T-helper 17 cell (primary cell): ENCODE data around the gene SHMT1. TPM values are rescaled to one million over a fixed set of nuclear protein-coding genes. Genes with fewer than 3 reads are reported as not detected.
"Not testable (repeated sequence)": the region's sequence is repeated elsewhere in the genome, so short reads cannot be mapped to it uniquely, and the experiment has no call there.

Source experiments
- ATAC-seq: fragments of 150-1000 bp; cut with Tn5 transposase; 2 replicates; pipeline ENCODE4 v1.10.0; 2021; ENCODE audit warnings: mild to moderate bottlenecking, moderate library complexity
- DNase-seq, 3 donors: peaks; one replicate each; pipeline versions ENCODE4 v3.0.0 to v3.0.0-alpha.2; 2020 to 2021
- H3K9me3 ChIP-seq: one replicate; pipeline ENCODE4 v1.7.0; 2013; ENCODE audit warnings: low read length, mild to moderate bottlenecking; ENCODE audit not compliant: control insufficient read depth, poor library complexity, severe bottlenecking
- H3K27ac Mint-ChIP-seq: one replicate; pipeline ENCODE4 v1.8.0; 2022; ENCODE audit warnings: mild to moderate bottlenecking, moderate library complexity, mixed read lengths
- H3K27me3 Mint-ChIP-seq: one replicate; pipeline ENCODE4 v1.8.0; 2022; ENCODE audit warnings: mixed read lengths
- H3K36me3 Mint-ChIP-seq: one replicate; pipeline ENCODE4 v1.8.0; 2022; ENCODE audit warnings: low read depth, mixed read lengths
- H3K4me1 Mint-ChIP-seq: one replicate; pipeline ENCODE4 v1.8.0; 2022; ENCODE audit warnings: mild to moderate bottlenecking, mixed read lengths
- H3K4me3 Mint-ChIP-seq: one replicate; pipeline ENCODE4 v1.8.0; 2022; ENCODE audit warnings: mild to moderate bottlenecking, moderate library complexity, mixed read lengths
- total RNA-seq, 4 donors: library from RNA in 2 of 4; stranded (reverse) in 2 of 4; gene quantifications; one replicate each; pipeline ENCODE4 v1.2.3 and lab custom pipeline; 2022 to 2026

SHMT1 gene
- total RNA-seq = 10 to 100 TPM in 1 of 2 donors, 1 to 10 TPM in 1; 9.8 to 14.0 TPM
- total RNA-seq (lab: John Stamatoyannopoulos, UW) = 8.4 to 11.2 reads per million in 2 donors

DNA sequence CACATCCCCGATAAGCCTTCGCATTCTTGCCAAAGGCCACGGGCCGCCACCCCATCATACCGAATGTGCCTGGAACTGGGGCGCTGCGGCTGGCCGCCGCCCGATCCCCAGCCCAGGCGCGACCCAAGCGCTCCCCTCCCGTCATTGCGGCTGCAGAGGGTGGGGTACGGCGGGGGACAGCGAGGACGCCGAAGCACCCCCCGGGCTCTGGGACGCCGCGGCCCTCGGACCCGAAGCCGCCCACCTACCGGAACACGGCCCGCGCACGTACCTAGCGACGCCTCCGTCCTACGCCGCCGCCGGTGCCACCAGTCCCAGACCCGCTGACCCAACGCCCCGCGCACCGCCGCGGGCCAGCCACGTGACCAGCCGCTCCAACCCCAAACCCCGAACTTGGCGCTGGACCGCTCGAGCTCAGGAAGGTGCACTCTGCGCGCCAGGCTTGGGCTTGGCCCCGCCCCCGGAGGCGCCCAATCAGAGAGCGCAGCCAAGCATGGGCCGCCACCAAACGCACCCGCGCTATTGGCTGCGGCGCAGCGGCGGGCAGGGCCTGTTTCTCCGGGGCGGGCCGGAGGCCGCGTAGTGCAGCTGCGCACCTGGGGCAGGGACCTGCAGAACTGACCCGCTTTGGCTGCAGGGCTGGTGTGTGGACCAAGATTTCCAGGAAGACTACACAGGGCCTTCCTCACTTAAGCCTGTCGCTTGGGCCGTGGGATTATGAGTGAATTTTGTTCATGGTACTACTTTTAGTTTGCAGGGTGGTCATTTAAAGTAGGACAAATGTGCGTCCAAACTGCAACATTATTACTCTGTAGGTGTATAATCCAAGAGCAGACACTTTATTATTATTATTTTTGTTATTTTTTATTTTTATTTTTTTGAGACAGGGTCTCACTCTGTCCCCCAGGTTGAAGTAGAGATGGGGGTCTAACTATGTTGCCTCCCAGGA is at the start of gene SHMT1:
TSS of gene SHMT1 (minus strand) at position 450 of the 949 bp plus-strand sequence. CDS start 7,569 bp downstream, outside the sequence.
- H3K4me1 Mint-ChIP-seq = peaks cover 13% of the 10 kb centered on the region
- H3K9me3 ChIP-seq = no peaks in the 10 kb centered on the region
- ATAC-seq (peak; percentile 100), DNase-seq (peak; percentile 87 to 90 (median 87))
- H3K27me3 Mint-ChIP-seq = no peaks in the 10 kb centered on the region
- H3K27ac Mint-ChIP-seq = peak within 1 kb of the TSS; percentile 45
- H3K36me3 Mint-ChIP-seq = peaks cover 1% of the 10 kb centered on the region
- peak within 1 kb of the TSS; percentile 95 for H3K4me3 Mint-ChIP-seq

DNA sequence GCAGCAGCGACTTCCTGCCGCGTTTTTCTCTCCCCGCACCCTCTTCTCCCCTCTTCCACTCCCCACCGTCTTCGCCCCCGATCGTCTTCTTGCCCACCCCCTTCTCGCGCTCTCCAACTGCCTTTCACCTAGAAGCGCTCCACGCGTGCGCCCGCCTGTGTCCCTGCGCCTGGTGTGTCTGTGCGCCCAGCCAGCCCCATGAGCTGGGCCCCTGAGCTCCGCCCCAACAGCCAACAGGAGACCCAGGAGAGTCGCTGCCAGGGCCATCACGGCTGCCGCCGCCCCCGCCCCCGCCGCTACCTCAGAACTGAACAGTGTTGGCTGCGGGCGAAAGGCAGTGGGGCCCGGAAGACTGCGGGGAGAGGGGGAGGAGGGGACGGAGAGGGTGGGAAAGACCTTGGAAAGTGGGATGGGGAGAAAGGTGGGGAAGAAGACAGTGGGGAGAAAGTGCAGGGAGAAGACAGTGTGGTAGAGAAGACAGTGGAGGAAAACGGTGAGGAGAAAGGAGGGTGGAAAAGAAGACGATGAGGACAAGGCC is 48.7 kb upstream of the SHMT1 start:
- Mint-ChIP-seq H3K4me1 (peaks cover 17% of the 10 kb centered on the region), H3K27ac (peak overlapping the region; percentile 75)
- DNase-seq, H3K27me3 Mint-ChIP-seq, H3K9me3 ChIP-seq, H3K36me3 Mint-ChIP-seq, H3K4me3 Mint-ChIP-seq: not testable (repeated sequence)
- peak; percentile 97 for ATAC-seq

DNA sequence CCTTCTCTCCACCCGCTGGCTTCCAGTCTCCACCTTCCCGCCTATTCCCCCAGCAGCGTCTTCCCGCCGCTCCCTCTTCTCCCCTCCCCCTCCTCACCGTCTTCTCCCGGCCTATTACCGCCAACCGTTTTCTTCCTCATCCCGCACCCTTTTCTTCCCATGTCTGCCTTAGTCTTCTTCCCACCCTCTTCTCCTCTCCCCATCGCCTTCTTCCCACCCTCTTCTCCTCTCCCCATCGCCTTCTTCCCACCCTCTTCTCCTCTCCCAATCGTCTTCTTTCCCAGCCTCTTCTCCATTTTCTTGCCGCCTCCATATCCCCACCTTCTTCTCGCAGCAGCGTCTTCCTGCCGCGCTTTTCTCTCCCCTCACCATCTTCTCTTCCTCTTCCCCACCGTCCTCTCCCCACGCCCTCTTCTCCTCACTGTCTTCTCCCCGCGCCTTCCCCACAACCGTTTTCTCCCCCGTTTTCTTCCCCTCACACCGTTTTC is 48.1 kb upstream of the SHMT1 start:
- H3K27me3 Mint-ChIP-seq, H3K36me3 Mint-ChIP-seq, H3K9me3 ChIP-seq, DNase-seq: not testable (repeated sequence)
- H3K4me3 Mint-ChIP-seq = peak overlapping the region; percentile 99
- H3K27ac Mint-ChIP-seq = peak overlapping the region; percentile 75
- ATAC-seq = peak; percentile 42
- H3K4me1 Mint-ChIP-seq = peaks cover 17% of the 10 kb centered on the region

DNA sequence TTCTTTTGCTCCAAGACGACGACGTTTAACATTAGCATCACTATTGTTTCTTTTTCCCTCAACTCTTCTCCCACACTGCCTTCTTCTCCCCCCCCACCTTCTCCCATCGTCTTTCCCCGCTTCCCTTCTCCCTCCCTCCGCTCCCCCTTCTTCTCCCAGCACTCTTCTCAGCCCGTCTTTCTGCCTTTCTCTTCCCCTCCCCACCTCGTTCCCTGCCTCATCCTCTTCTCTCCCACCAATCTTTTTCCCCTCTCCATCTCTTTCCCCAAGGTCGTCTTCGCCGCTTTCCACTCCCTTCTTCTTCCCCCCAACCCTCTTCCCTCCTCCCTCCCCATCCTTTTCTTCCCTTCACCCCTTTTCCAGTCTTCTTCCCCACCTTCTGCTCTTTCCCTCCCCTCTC is 47.4 kb upstream of the SHMT1 start:
- Mint-ChIP-seq H3K4me3 (peak overlapping the region; percentile 99), H3K27ac (peak overlapping the region; percentile 75), H3K4me1 (peaks cover 17% of the 10 kb centered on the region)
- not testable (repeated sequence) for ATAC-seq, H3K9me3 ChIP-seq, H3K27me3 Mint-ChIP-seq, H3K36me3 Mint-ChIP-seq, DNase-seq

GRCh38 chr17:18409321-18409720 is 46.0 kb upstream of the SHMT1 start:
- ATAC-seq, H3K27me3 Mint-ChIP-seq, DNase-seq, H3K9me3 ChIP-seq, H3K36me3 Mint-ChIP-seq, H3K27ac Mint-ChIP-seq: not testable (repeated sequence)
- Mint-ChIP-seq H3K4me3 (peak overlapping the region; percentile 21), H3K4me1 (peaks cover 17% of the 10 kb centered on the region)

- not testable (repeated sequence) for DNase-seq, H3K36me3 Mint-ChIP-seq, H3K27ac Mint-ChIP-seq, ATAC-seq, H3K27me3 Mint-ChIP-seq, H3K9me3 ChIP-seq
- Mint-ChIP-seq H3K4me1 (peaks cover 17% of the 10 kb centered on the region), H3K4me3 (peak overlapping the region; percentile 21)
These were observed 45.6 kb upstream of the SHMT1 start for GRCh38 chr17:18408906-18409305.

GRCh38 chr17:18403604-18404003 is 40.3 kb upstream of the SHMT1 start:
- H3K9me3 ChIP-seq, H3K27me3 Mint-ChIP-seq, DNase-seq, H3K4me3 Mint-ChIP-seq, H3K36me3 Mint-ChIP-seq, H3K27ac Mint-ChIP-seq, H3K4me1 Mint-ChIP-seq, ATAC-seq: not testable (repeated sequence)

- not testable (repeated sequence) for H3K27me3 Mint-ChIP-seq, DNase-seq, ATAC-seq, H3K36me3 Mint-ChIP-seq, H3K4me3 Mint-ChIP-seq, H3K27ac Mint-ChIP-seq, H3K4me1 Mint-ChIP-seq, H3K9me3 ChIP-seq
These were observed 39.8 kb upstream of the SHMT1 start for GRCh38 chr17:18403166-18403565.

GRCh38 chr17:18401872-18402590 is 38.7 kb upstream of the SHMT1 start:
- not testable (repeated sequence) for ATAC-seq, H3K9me3 ChIP-seq, DNase-seq, H3K4me1 Mint-ChIP-seq, H3K27me3 Mint-ChIP-seq, H3K36me3 Mint-ChIP-seq, H3K27ac Mint-ChIP-seq, H3K4me3 Mint-ChIP-seq

- H3K9me3 ChIP-seq, H3K4me3 Mint-ChIP-seq, H3K4me1 Mint-ChIP-seq, H3K27ac Mint-ChIP-seq, DNase-seq, H3K36me3 Mint-ChIP-seq, H3K27me3 Mint-ChIP-seq: not testable (repeated sequence)
- ATAC-seq = peak; percentile 81
These were observed 25.4 kb upstream of the SHMT1 start for GRCh38 chr17:18388728-18389127.

GRCh38 chr17:18388266-18388665 is 24.9 kb upstream of the SHMT1 start:
- H3K9me3 ChIP-seq, H3K4me3 Mint-ChIP-seq, H3K4me1 Mint-ChIP-seq, H3K27ac Mint-ChIP-seq, H3K36me3 Mint-ChIP-seq, DNase-seq, ATAC-seq, H3K27me3 Mint-ChIP-seq: not testable (repeated sequence)

GRCh38 chr17:18387583-18387982 is 24.2 kb upstream of the SHMT1 start:
- not testable (repeated sequence) for ATAC-seq, DNase-seq, H3K4me1 Mint-ChIP-seq

DNA sequence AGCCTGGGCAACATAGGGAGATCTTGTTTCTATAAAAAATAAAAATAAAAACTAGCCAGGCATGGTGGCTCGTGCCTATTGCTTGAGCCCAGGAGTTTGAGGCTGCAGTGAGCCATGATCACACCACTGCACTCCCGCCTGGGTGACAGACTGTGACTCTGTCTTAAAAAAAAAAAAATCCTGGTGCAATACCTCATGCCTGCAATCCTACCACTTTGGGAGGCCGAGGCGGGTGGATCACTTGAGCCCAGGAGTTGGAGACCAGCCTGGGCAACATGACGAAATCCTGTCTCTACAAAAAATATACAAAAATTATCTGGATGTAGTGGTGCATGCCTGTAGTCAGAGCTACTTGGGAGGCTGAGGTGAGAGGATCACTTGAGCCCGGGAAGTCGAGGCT is 20.9 kb upstream of the SHMT1 start:
- peaks cover 11% of the 10 kb centered on the region for H3K27me3 Mint-ChIP-seq
- ATAC-seq, H3K4me1 Mint-ChIP-seq, DNase-seq, H3K36me3 Mint-ChIP-seq, H3K27ac Mint-ChIP-seq, H3K4me3 Mint-ChIP-seq, H3K9me3 ChIP-seq: not testable (repeated sequence)

More at GRCh38 chr17:18387583-18387982, 24.2 kb upstream of the SHMT1 start:
- not testable (repeated sequence) for H3K27me3 Mint-ChIP-seq, H3K4me3 Mint-ChIP-seq, H3K9me3 ChIP-seq, H3K36me3 Mint-ChIP-seq, H3K27ac Mint-ChIP-seq
